NCI-H146 (cell line): Measurements from ENCODE around the gene ALLC.
"Not testable (repeated sequence)": the region's sequence is repeated elsewhere in the genome, so short reads cannot be mapped to it uniquely, and the experiment has no call there.

Source experiments
- DNase-seq: peaks from one replicate; lab custom pipeline; 2025; lab: John Stamatoyannopoulos, UW

Gene ALLC

GRCh38 chr2:3655871-3656761 lies 1.9 kb upstream of the ALLC start:
- DNase-seq = no peak

- no peak for DNase-seq
Observed at GRCh38 chr2:3656762-3657721, 958 bp upstream of the ALLC start.

GRCh38 chr2:3659447-3660432 lies 1.7 kb downstream of the ALLC start:
- peak; percentile 17 for DNase-seq

GRCh38 chr2:3660640-3661039 lies 2.6 kb downstream of the ALLC start:
- DNase-seq = not testable (repeated sequence)

GRCh38 chr2:3661149-3661660 lies 3.2 kb downstream of the ALLC start:
- no peak for DNase-seq

GRCh38 chr2:3662239-3662638 lies 4.2 kb downstream of the ALLC start:
- peak; percentile 59 for DNase-seq

- DNase-seq = no peak
Observed at GRCh38 chr2:3664118-3664517, 6.1 kb downstream of the ALLC start.

GRCh38 chr2:3664925-3665324 lies 6.9 kb downstream of the ALLC start:
- DNase-seq = no peak

- DNase-seq = peak; percentile 17
Observed at GRCh38 chr2:3665886-3666612, 8.0 kb downstream of the ALLC start.

GRCh38 chr2:3666613-3666975 lies 8.6 kb downstream of the ALLC start:
- peak; percentile 14 for DNase-seq

GRCh38 chr2:3667151-3667631 lies 9.2 kb downstream of the ALLC start:
- no peak for DNase-seq

GRCh38 chr2:3669656-3670055 lies 11.7 kb downstream of the ALLC start:
- DNase-seq = no peak

- DNase-seq = no peak
Observed at GRCh38 chr2:3670376-3670775, 12.4 kb downstream of the ALLC start.

GRCh38 chr2:3670941-3671340 lies 12.9 kb downstream of the ALLC start:
- DNase-seq = no peak

GRCh38 chr2:3672861-3673678 lies 15.1 kb downstream of the ALLC start:
- peak; percentile 20 for DNase-seq

- DNase-seq = no peak
Observed at GRCh38 chr2:3674066-3674845, 16.3 kb downstream of the ALLC start.

- no peak for DNase-seq
Observed at GRCh38 chr2:3675687-3676086, 17.7 kb downstream of the ALLC start.

- no peak for DNase-seq
Observed at GRCh38 chr2:3677436-3677835, 19.4 kb downstream of the ALLC start.

GRCh38 chr2:3678212-3678611 lies 20.2 kb downstream of the ALLC start:
- no peak for DNase-seq
